Middle frontal gyrus (tissue), 1 donor: Measurements from ENCODE around the gene OPHN1.
"Not testable (repeated sequence)": the region's sequence is repeated elsewhere in the genome, so short reads cannot be mapped to it uniquely, and the experiment has no call there.

ENCODE experiments used
- DNase-seq: peaks from one replicate; pipeline ENCODE4 v3.0.0-alpha.2; 2015; ENCODE audit warnings: low spot score; ENCODE audit errors: extremely low spot score

The OPHN1 gene

DNA sequence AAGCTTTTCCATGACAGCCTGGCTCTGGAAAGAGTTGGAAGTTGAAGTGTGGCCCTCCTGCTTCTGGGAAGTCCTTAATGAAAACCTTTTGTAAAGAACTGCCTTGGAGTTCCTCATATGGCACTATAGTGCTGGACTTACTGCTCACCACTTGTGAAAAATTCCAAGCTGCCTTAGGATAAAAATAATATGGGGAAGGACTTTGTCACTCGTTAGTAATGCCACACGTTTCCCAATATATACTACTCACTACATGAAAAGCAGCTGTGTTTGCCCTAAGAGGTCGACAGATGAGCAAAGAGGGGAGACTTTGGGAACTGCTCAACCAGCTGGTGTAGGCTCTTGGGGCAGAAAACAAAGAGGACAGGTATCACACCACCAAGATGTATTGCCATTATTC is 11.7 kb downstream of the OPHN1 start:
- no peak for DNase-seq

DNA sequence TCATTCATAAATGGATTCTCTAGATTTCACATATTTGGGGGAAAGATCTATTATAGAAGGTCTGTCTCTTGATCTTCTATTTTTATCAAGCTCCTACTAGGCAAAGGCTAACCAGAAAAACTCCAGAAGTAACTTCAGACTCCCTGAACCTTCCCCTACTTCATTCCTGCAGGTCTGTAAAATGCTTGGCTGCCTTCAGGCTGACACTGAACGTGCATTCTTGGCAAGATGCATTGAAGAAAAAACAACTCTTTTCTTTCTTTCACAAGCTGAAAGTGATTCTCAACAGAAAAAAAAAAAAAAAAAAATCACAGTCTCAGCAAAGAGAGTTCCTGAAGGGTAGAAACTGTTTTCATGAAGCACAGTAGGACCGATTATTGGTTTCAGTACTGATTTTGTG is 12.7 kb downstream of the OPHN1 start:
- DNase-seq: no peak

DNA sequence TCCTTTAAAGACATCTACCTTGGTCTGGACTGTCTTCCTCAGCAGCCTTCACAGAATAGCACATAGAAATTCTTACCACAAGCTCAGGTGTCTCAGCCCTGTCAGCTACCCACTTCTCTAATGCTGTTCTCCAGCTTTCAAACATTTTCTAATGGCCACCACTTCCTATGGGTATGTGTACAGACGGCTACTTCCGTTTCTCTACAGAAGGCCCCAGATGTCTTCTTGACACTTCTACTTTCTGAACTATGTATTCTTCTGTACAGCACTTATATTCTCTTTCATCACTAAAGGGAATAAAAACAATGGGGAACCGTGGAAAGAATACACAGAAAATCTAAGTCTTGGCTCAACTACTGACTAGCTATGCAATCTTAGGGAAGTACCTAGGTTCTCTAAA is 13.3 kb downstream of the OPHN1 start:
- DNase-seq: no peak

DNA sequence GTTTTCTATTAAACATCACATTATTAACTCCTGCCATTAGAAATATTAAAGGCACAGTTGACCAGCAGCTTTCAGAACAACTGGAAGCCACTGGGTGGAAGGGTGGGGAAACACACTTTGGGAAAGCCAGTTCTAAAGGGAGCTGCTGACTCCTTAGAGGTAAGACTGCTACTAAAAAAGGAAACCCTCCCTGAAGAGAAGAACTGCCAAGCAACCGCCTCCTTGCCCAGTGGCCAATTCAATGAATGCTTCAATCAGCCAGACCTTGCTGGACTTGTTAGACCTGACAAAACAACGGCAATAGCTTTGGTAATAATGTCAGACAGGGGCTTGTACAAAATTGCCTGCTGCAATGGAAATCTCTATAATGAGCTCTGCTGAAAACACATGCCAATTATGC is 15.6 kb downstream of the OPHN1 start:
- no peak for DNase-seq

DNA sequence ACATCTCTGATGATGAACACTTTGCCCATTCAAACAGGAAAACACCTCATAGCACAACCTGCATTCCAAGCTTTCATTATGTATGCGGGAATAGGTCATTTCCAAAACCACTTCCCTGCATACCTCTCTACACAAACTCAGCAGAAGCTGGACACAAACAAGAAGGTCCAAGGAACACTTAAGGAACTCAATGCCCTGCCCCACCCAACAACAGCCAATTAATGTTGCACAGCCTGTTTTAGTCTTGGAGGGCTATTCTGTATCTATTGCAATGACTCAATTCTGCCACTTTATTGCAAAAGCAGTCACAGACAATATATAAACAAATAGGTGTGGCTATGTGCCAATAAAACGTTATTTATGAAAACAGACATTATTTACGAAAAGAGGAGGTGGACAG is 16.7 kb downstream of the OPHN1 start:
- DNase-seq: no peak

DNA sequence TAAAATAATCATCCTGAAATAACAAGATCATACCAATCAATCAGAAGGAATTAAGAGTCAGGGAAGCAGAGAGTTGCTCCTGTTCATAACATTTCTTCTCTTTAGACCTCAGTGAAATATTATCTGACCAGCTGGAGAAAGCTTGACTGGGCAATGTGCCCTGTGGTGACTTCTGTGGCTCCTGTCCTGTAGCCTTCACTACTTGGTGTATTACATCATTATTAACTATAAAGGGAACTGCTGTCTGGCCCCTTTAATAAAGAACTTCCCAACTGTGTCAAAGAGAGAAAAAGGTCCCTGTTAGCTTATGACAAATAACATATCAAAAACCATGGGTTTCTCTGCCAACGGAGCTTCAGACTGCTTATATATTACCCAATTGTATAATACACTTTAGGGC is 18.0 kb downstream of the OPHN1 start:
- DNase-seq: no peak

DNA sequence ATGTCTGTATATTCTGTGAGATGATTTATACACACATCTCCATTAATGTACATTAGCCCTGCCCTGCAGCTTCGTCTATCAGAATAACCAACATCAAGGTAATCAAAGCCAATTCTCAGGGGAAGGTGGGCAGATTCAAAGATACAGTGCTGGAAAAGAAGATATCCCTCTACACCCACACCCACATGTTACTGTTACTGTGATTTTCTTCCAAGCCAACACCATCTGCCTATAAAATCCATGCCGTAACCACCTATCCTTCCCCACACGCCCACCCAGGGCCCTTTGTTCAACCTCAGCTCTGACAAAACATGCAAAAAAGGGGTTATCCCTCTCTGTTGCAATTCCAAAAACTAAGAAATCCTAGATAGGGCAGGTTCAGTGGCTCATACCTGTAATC is 20.0 kb downstream of the OPHN1 start:
- no peak for DNase-seq

DNA sequence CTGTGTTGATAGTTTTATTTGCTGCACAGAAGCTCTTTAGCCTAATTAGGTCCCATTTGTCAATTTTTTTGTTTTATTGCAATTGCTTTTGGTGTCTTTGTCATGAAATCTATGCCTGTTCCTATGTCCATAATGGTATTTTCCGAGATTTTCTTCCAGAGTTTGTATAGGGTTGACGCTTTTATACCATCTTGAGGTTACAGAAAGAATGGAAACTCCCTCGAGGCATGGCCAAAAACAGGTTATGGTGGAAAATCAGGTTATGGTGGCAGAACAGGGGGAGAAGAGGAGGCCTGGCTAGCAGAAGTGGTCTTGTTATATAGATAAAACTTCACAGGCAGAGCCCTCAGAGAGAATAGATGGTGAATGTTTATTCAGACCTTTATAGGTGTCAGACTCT is 21.6 kb downstream of the OPHN1 start:
- no peak for DNase-seq

DNA sequence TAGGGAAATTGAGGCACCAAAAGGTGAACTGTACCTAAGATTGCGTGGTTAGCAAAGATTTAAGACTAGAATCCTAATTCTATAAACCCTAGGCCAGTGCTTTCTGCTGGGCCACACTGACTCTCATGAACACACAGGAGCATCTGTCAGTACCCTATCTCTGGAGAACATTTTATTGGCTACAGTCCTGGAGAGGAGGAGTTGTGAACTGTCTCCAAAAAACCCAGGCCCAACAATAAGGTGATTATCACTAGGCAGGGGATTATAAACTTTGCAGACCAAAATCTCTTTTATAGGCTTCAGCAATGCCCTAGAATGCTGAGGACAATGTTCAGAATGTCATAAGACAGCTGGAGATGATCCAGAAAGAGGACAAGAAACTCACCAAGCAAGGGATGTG is 24.1 kb downstream of the OPHN1 start:
- DNase-seq: no peak

DNA sequence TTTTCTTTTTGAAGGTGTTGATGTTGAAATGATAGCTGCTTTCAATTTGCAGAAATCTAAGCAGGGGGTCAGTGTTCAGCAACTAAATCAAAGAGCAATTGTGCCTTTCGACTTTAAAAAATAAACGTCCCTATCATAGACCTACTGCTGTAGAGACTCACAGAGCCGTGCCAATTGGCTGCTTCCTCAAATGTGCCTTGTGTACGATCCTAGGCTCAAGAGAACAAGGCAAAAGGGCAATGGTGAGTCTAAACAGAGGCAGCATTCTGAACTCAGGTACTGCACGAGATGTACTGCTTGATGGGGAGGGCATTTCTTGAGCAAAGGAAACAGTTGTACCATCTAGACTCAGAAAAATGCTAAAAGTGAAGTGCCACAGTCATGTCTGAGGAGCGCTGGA is 29.8 kb downstream of the OPHN1 start:
- DNase-seq: no peak

DNA sequence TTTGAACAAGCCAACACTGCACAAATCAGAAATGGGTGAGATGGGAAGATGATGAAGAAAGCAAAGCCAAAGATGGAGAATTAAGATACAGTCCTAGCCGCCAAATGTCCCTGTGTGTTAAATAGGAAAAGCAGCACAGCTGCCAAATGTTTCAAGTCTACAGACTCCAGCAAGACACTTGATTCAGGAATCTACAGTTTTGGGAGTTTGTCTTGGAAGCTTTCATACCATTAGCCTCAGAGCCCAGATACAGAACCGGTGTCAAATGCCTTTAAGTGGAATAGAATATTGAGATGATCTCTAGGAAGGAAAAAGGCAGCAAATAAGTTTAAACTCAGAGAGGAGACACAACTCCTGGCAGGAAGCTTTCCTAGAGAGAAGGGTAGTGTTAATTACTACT is 30.3 kb downstream of the OPHN1 start:
- DNase-seq: no peak

DNA sequence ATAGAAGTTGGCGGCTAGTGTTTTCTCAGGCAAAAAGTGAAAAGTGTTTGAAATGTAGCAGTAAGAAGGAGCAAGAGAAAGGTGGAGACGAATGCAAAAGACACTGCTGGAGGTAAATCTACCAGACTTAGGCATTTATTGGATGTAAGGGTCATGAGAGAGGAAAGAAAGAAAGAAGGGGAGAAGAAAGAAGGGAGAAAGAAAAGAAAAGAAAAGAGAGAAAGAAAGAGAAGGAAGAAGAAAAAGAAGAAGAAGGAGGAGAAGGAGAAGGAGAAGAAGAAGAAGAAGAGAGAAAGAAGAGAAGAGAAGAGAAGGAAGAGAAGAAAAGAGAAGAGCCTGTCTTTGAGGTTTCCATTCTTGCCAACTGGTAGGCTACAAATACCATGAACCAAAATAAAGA is 31.2 kb downstream of the OPHN1 start:
- no peak for DNase-seq

DNA sequence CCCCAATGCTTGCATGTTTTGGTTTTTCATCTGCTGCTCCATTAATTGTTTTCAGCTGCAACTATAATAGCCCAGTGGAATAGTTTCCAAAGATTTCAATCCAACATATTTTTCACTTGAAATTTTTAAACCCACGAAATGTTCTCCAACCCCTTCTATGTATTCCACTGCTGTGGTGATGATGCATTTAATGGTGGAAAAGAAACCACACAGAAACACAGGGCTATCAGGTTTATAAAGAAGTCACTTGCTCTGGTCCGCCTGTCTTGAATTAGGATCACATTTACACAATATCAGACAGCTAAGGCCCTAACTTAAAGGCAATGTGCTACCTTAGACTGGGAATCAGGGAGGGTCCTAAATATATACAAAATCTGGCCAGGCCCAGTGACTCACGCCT is 35.0 kb downstream of the OPHN1 start:
- no peak for DNase-seq

DNA sequence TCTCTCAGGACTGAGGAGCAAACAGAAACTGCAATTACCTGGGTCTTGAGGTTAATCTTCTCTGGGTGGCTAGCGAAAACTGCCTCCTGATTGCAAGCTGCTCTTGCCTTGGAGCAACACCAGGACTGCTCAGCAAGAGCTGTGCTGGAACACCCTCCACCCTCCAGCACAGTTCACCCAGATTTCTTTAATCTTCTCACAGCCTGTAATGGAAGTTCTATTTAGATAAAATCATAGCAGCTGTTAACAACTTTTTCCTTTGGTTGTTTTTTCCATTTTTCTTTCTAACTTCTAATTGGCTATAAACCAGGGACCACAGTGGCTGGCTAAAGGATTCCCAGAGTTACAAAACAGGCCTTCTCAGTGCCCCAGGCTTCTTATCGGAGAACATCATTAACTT is 36.3 kb downstream of the OPHN1 start:
- DNase-seq: no peak

DNA sequence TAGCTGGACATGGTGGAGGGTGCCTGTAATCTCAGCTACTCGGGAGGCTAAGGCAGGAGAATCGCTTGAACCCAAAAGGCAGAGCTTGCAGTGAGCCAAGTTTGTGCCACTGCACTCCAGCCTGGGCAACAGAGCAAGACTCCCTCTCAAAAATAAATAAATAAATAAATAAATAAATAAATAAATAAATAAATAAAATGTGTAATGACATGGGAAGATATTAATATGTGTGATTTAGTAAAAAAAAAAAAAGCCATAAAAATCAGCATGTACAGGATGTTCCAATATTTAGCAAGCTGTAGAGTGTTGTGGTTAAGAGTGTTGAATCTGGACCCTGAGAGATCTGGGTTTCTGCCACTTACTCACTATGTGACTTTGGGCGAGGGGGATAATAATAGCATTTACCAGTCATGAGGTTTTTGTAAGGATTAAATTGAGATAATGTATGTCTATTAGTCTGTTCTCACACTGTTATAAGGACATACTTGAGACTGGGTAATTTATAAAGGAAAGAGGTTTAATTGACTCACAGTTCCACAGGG is 43.8 kb downstream of the OPHN1 start:
- not testable (repeated sequence) for DNase-seq

DNA sequence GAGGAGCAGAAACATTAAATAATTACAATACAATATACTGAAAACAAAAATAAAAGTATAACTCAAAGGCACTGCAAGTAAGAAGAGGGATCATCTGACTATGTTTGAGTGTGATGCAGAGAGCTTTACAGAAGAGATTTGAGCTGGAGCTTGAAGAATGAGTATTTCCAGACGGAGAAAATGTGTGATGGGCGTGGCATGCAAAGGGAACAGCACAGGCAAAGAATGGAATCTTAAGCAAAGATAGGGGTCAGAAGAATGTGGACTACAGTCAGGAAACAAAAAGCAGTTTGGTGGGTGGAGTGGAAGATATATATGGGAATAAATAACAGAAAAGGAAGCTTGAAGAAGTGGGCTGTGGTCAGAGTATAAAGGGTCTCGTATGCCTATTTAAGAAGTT is 45.5 kb downstream of the OPHN1 start:
- DNase-seq: no peak

DNA sequence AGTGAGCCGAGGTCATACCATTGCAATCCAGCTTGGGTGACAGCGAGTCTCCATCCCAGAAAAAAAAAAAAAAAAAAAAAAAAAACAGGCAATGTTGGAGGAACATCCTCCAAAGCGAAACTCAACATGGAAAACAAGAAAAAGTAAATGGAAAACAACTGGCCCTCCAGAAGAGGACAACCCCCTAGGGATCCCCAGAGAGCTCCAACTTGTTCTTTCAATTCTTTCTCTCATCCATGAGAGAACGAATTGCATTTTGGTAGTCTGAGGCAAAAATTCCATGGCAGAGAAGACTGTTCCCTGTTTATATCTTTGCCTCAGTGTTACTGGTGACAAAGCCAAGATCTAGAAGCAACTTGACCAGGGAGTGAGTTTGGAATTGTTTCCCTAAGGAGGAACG is 49.8 kb downstream of the OPHN1 start:
- no peak for DNase-seq

DNA sequence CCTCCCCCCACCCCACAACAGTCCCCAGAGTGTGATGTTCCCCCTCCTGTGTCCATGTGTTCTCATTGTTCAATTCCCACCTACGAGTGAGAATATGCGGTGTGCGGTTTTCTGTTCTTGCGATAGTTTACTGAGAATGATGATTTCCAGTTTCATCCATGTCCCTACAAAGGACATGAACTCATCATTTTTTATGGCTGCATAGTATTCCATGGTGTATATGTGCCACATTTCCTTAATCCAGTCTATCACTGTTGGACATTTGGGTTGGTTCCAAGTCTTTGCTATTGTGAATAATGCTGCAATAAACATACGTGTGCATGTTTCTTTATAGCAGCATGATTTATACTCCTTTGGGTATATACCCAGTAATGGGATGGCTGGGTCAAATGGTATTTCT is 55.7 kb downstream of the OPHN1 start:
- not testable (repeated sequence) for DNase-seq

DNA sequence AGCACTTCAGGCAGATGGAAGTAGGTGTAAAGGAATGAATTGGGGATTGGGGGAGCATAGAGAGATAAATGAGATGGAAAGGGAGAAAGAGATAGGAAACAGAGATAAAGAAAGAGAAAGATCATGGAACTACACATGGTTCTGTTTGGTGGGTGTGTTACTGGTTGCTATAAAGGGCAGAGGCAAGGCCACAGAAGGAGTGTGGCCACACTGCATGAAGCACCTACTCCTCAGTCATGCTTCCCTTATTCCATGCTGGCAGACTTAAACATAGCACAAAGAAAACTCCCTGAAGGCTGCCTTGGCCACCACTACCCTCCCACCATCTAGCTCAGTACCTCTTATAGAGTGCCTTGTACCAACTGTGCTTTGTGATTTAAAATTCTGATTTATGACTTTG is 56.9 kb downstream of the OPHN1 start:
- no peak for DNase-seq

DNA sequence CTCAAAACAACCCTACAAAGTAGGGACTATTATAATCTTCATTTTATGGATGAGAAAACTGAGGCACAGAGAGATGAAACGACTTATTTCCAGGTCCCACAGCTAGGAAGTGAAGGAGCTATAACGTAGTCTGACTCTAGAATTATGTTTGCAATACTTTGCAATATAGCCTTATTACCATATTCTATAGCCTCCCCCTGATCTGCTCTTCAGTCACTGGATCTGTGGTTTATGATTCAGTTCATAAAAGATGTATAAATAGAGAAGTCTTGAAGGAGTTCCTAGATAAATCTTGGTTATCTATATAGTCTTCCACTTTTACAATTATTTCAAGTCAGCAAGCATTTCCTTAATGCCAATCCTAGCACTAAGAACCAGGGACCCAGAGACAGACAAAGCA is 57.5 kb downstream of the OPHN1 start:
- DNase-seq: no peak

DNA sequence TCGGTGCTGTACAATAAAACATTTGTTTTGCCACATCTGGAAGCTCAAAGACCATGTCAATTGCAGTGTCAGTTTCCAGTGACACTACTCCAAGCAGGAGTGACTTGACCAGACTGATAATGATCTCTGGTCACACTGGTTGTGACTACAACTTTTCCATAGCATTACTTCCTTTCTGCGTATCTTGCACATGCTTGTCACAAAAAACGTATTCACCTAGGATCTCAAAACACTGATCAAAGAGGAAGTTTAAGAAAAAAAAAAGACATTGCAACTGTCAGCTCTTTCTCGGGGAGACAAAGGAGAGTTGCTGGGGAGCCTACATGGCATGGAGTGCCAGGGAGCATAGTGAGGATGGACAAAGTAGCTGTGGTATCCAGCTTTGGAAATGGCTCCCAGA is 60.6 kb downstream of the OPHN1 start:
- DNase-seq: no peak

DNA sequence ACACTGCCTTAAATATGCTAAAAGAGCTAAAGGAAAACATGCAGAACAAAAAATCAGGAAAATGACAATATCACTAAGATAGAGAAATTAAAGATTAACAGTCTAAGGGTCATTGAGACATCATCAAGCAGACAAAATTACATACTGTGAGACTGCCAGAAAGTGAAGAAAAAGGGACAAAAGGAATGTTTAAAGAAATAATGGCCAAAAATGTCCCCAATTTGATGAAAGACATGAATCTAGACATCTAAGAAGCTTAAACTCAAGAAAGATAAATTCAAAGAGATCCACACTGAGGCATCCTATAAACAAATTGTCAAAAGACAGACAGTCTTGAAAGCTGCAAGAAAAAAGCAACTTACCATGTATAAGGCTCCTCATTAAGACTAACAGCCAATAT is 63.7 kb downstream of the OPHN1 start:
- DNase-seq: no peak

DNA sequence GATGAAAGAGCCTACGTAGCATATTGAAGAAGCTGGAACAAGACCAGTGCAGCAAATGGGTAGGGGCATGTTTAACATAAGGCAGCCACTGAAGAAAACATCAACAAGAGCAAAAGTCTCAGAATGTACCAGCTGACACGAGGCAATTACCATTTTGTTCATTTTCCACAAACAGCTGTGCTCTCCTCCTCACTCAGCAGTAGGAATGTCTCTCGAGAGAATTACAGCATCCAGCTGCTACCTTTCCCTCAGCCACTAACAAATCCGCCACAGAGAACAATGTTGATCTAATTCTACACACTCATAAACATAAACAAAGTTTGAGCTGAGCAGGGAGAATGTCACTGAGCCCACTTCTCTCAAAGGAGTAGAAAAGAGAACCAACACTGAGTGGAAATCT is 68.0 kb downstream of the OPHN1 start:
- no peak for DNase-seq

DNA sequence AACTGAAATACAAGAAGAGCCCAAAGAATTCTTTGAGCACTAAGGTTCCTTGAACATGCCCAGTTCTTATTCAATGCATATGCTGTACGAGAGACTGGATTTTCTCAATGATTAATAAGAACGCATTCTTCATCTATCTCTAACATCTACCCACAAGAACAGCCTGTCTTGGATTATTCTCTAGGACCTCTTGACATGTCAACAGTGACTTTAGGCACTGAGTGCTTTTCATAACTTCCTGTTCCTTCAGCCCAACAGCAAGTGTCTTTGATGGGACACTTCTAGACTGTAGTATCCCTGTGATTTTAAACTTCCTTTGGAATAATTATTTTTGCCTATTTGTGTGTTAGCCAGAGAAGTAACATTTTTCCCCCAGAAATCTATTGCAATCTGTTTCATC is 69.3 kb downstream of the OPHN1 start:
- no peak for DNase-seq
